ENCODE measurements around the gene PTPRM.

DNA sequence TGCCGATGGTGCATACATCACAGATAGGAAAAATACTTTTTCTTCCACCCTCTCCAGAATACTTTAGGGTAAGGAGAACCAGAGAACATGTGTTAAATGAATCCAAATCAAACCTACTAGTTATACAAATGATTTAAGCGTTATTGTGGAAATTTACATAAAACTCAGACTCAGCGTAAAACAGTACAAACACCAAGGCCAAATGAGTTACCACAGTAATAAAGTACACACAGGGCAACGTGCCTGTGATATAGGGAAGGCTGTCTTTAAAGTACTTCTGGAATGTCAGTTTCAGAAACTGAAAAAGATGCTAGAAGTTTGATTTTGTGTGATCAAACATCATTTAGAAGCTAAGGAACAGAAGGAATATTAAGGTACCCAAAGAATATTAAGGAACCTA lies 46.9 kb downstream of the PTPRM start:
- TF ChIP-seq TAF1 (IDR thresholded peaks at IDR 0.05; ENCODE audit: low read depth, low read length) (no peak), SPI1 (IDR thresholded peaks at IDR 0.05; ENCODE audit: low read depth, low read length) (no peak)

Measured in GM12891 (cell line).